ENCODE measurements around the gene YIPF7. TPM values are rescaled to one million over a fixed set of nuclear protein-coding genes. Genes with fewer than 3 reads are reported as not detected.

YIPF7 gene
- total RNA-seq, 1 donor from 2014 or later = not detected

- Mint-ChIP-seq H3K27me3 (ENCODE audit: unreplicated experiment) (no peaks in the 10 kb centered on the region), H3K9me3 (ENCODE audit: unreplicated experiment) (no peaks in the 10 kb centered on the region), H3K4me1 (ENCODE audit: unreplicated experiment) (no peaks in the 10 kb centered on the region), H3K36me3 (ENCODE audit: unreplicated experiment) (no peaks in the 10 kb centered on the region), H3K27ac (ENCODE audit: unreplicated experiment) (no peak overlapping the region), H3K4me3 (ENCODE audit: unreplicated experiment) (no peak overlapping the region)
- no peak for DNase-seq (ENCODE audit: extremely low spot score, unreplicated experiment)
- TF ChIP-seq CTCF (IDR thresholded peaks at IDR 0.05) = no peak
Observed at GRCh38 chr4:44578954-44579353, 72.5 kb downstream of the YIPF7 start.

Other genes with a start within 250 kb of the YIPF7 start
- gene KCTD8, start 202.8 kb downstream of the YIPF7 start, total RNA-seq = not detected in 2 replicates
- 18.5 and 20.7 TPM in 2 replicates for gene GUF1, start 26.8 kb upstream of the YIPF7 start, total RNA-seq
- gene GNPDA2, start 74.9 kb upstream of the YIPF7 start, total RNA-seq = 15.4 and 16.6 TPM in 2 replicates